Spinal cord (tissue), 10 donors: Measurements from ENCODE around the gene MAGEF1. TPM values are rescaled to one million over a fixed set of nuclear protein-coding genes. Genes with fewer than 3 reads are reported as not detected.

Experiments used
- DNase-seq, 6 donors: peaks; one replicate each; pipeline versions ENCODE4 v3.0.0 to v3.0.0-alpha.2; 2013 to 2015; ENCODE audit warnings: low spot score in 6 of 6, low read depth in 4 of 6
- H3K27ac ChIP-seq: one replicate; pipeline ENCODE4 v1.5.1; 2013; ENCODE audit warnings: low read depth, low read length, control low read depth
- H3K27me3 ChIP-seq: one replicate; pipeline ENCODE4 v1.6.1; 2013; ENCODE audit warnings: low read length; ENCODE audit not compliant: control insufficient read depth, insufficient read depth
- H3K36me3 ChIP-seq: one replicate; pipeline ENCODE4 v1.6.1; 2013; ENCODE audit warnings: low read length; ENCODE audit not compliant: control insufficient read depth, insufficient read depth
- H3K4me1 ChIP-seq: one replicate; pipeline ENCODE4 v1.6.1; 2013; ENCODE audit warnings: low read length; ENCODE audit not compliant: control insufficient read depth, insufficient read depth
- H3K4me3 ChIP-seq: one replicate; pipeline ENCODE4 v1.5.1; 2013; ENCODE audit warnings: low read depth, low read length, control low read depth
- H3K9me3 ChIP-seq: one replicate; pipeline ENCODE4 v1.6.1; 2013; ENCODE audit warnings: low read length; ENCODE audit not compliant: control insufficient read depth, insufficient read depth
- WGBS: methylation state at CpG from one replicate; pipeline ENCODE4 v1.1.5; 2013; ENCODE audit warnings: missing lambda C conversion rate; ENCODE audit not compliant: insufficient coverage; 5-methylcytosine and 5-hydroxymethylcytosine counted together
- polyA plus RNA-seq, 2 donors: library from polyadenylated mRNA; unstranded; fragments of 120-200 nt; gene quantifications; one replicate each; pipeline ENCODE4 v1.2.1, GENCODE V29; 2013; ENCODE audit not compliant: insufficient read length in 2 of 2
- total RNA-seq, 2 donors: library from RNA; depleted of rRNA in 1 of 2; stranded (reverse); fragments of 120-200 nt in 1 of 2; fragments of >200 nt in 1 of 2; gene quantifications; one replicate each; pipeline versions ENCODE4 v1.2.3 to v1.2.4, GENCODE V29; 2013 to 2014
- donor health status: healthy.

Gene MAGEF1
- total and polyA plus RNA-seq, 4 donors = 29.8 to 97.2 (median 64.8) TPM

GRCh38 chr3:184660931-184661330 lies 50.9 kb downstream of the MAGEF1 start:
- H3K4me3 ChIP-seq = no peak overlapping the region
- H3K9me3 ChIP-seq = no peaks in the 10 kb centered on the region
- H3K27ac ChIP-seq = no peak overlapping the region
- 88% methylated on average over 5 of the region's 6 CpGs for WGBS
- DNase-seq = no peak
- peaks cover 24% of the 10 kb centered on the region for H3K4me1 ChIP-seq
- H3K27me3 ChIP-seq = no peaks in the 10 kb centered on the region
- H3K36me3 ChIP-seq = no peaks in the 10 kb centered on the region

Other genes starting within 250 kb of the MAGEF1 start
- 10 to 100 TPM in 1 of 2 donors, 1 to 10 TPM in 1; 9.3 to 11.7 TPM for gene EPHB3, start 150.3 kb downstream of the MAGEF1 start, total RNA-seq
- gene EPHB3, start 150.3 kb downstream of the MAGEF1 start, polyA plus RNA-seq = 10 to 100 TPM; 25.6 to 35.2 TPM
- gene VPS8, start 100.1 kb upstream of the MAGEF1 start, total RNA-seq = 100 to 1,000 TPM in 1 of 2 donors, 10 to 100 TPM in 1; 81.2 to 155 TPM
- gene VPS8, start 100.1 kb upstream of the MAGEF1 start, polyA plus RNA-seq = 10 to 100 TPM; 49.3 to 51.6 TPM